Keratinocyte (primary cell): ENCODE results near the gene NFASC. TPM values are rescaled to one million over a fixed set of nuclear protein-coding genes. Genes with fewer than 3 reads are reported as not detected.

Source experiments
- DNase-seq: peaks from one replicate; pipeline ENCODE4 v3.0.0-alpha.2; 2011; ENCODE audit warnings: low read depth, missing footprints, low spot score
- FAIRE-seq: peaks from 2 replicates; lab custom pipeline; 2011; peaks lifted over from hg19 to GRCh38; lab: Jason Lieb, UNC
- H2AFZ ChIP-seq: 2 replicates; pipeline ENCODE4 v1.6.0; 2012; ENCODE audit warnings: low read length, control low read depth, inconsistent platforms; ENCODE audit not compliant: control insufficient read depth
- H3K27ac ChIP-seq: 2 replicates; pipeline ENCODE4 v1.5.1; 2011; ENCODE audit warnings: low read length; ENCODE audit not compliant: control insufficient read depth, insufficient read depth
- H3K27me3 ChIP-seq: 3 replicates; pipeline ENCODE4 v1.6.0; 2011; ENCODE audit warnings: low read length; ENCODE audit not compliant: control insufficient read depth, insufficient read depth; ENCODE audit errors: extremely low read depth
- H3K36me3 ChIP-seq, 2 experiments: 2 replicates in 1 of 2; 3 replicates in 1 of 2; pipeline ENCODE4 v1.5.1; 2011; ENCODE audit warnings: low read length in 2 of 2, mild to moderate bottlenecking in 1 of 2; ENCODE audit not compliant: control insufficient read depth in 2 of 2, insufficient read depth in 2 of 2; ENCODE audit errors: extremely low read depth in 1 of 2
- H3K4me1 ChIP-seq: 3 replicates; pipeline ENCODE4 v1.5.1; 2011; ENCODE audit warnings: low read length; ENCODE audit not compliant: control insufficient read depth, insufficient read depth; ENCODE audit errors: extremely low read depth
- H3K4me2 ChIP-seq: 3 replicates; pipeline ENCODE4 v1.6.0; 2011; ENCODE audit warnings: low read depth, low read length; ENCODE audit not compliant: control insufficient read depth, insufficient read depth; ENCODE audit errors: extremely low read depth
- H3K4me3 ChIP-seq, 3 experiments: fragments of 200-600 bp in 1 of 3; sonication (generic) in 1 of 3; 2 replicates in 2 of 3; 3 replicates in 1 of 3; pipeline ENCODE4 v1.5.1; 2011 to 2016; ENCODE audit warnings: low read length in 3 of 3, mild to moderate bottlenecking in 3 of 3, control low read depth in 2 of 3, inconsistent platforms in 1 of 3, low read depth in 1 of 3, mixed read lengths in 1 of 3, mixed run types in 1 of 3, moderate library complexity in 1 of 3; ENCODE audit not compliant: control insufficient read depth in 2 of 3, insufficient read depth in 2 of 3; ENCODE audit errors: extremely low read depth in 1 of 3
- H3K79me2 ChIP-seq: 2 replicates; pipeline ENCODE4 v1.6.0; 2012; ENCODE audit warnings: low read length; ENCODE audit not compliant: control insufficient read depth, insufficient read depth
- H3K9ac ChIP-seq: 3 replicates; pipeline ENCODE4 v1.6.0; 2011; ENCODE audit warnings: low read length; ENCODE audit not compliant: control insufficient read depth, insufficient read depth; ENCODE audit errors: extremely low read depth
- H3K9me1 ChIP-seq: 3 replicates; pipeline ENCODE4 v1.6.0; 2011; ENCODE audit warnings: low read length; ENCODE audit not compliant: control insufficient read depth, insufficient read depth; ENCODE audit errors: extremely low read depth
- H3K9me3 ChIP-seq: 2 replicates; pipeline ENCODE4 v1.5.1; 2012; ENCODE audit warnings: low read depth, low read length; ENCODE audit not compliant: control insufficient read depth
- H4K20me1 ChIP-seq: 3 replicates; pipeline ENCODE4 v1.6.0; 2011; ENCODE audit warnings: low read length; ENCODE audit not compliant: control insufficient read depth, insufficient read depth; ENCODE audit errors: extremely low read depth
- EZH2 ChIP-seq: IDR thresholded peaks from one replicate; pipeline ENCODE4 v1.6.1; 2012; ENCODE audit warnings: inconsistent platforms, mild to moderate bottlenecking, low read length, moderate library complexity
- dilution Hi-C: fragments of 300-500 bp; cut with MboI; formaldehyde crosslinking; loops from one replicate; pipeline ENCODE4 v1.7.0; 2020; ENCODE audit warnings: low sequenced_read_pairs; ENCODE audit not compliant: extremely low pct_ligation_motif_present
- polyA plus RNA-seq, 5 experiments: library from polyadenylated mRNA; depleted of rRNA in 3 of 5; stranded (reverse) in 3 of 5; stranded (forward) in 1 of 5; unstranded in 1 of 5; fragments of >200 nt; gene quantifications; 1 replicate in 1 of 5; 2 replicates in 3 of 5; 3 replicates in 1 of 5; pipeline versions ENCODE4 v1.2.1 to v1.2.3, GENCODE V29; 2011 to 2012; ENCODE audit warnings: missing spikeins in 2 of 5, low read depth in 1 of 5, low replicate concordance in 1 of 5
- TF ChIP-seq, protein P1 (sequence below), 3 experiments: IDR thresholded peaks in 1 of 3; conservative IDR thresholded peaks in 1 of 3; optimal IDR thresholded peaks in 1 of 3; 2 replicates in 2 of 3; 3 replicates in 1 of 3; pipeline versions ENCODE3 to v1.5.1; 2011; ENCODE audit warnings: low read length in 3 of 3, mild to moderate bottlenecking in 3 of 3, moderate library complexity in 2 of 3, control low read depth in 1 of 3, inconsistent platforms in 1 of 3; ENCODE audit not compliant: insufficient read depth in 2 of 3; ENCODE audit errors: extremely low read depth in 1 of 3

The NFASC gene
- polyA plus RNA-seq, 1 donor (not counting 4 experiments of a cell fraction or from before 2014, with no cell fraction given): 4.3 TPM

- DNase-seq (no peak), FAIRE-seq (no peak)
- dilution Hi-C loops: no loop called here
- Histone ChIP-seq H3K27me3 (no peaks in the 10 kb centered on the region), H3K9me3 (no peaks in the 10 kb centered on the region), H3K9me1 (no peaks in the 10 kb centered on the region), H3K27ac (no peak overlapping the region), H3K4me1 (peaks cover 10% of the 10 kb centered on the region), H4K20me1 (no peaks in the 10 kb centered on the region), H2AFZ (no peak overlapping the region), H3K4me3 (no peak overlapping the region), H3K9ac (no peak overlapping the region), H3K4me2 (no peak overlapping the region), H3K79me2 (no peaks in the 10 kb centered on the region), H3K36me3 (no peaks in the 10 kb centered on the region)
- no peak for TF ChIP-seq EZH2
- TF ChIP-seq, protein P1, sequence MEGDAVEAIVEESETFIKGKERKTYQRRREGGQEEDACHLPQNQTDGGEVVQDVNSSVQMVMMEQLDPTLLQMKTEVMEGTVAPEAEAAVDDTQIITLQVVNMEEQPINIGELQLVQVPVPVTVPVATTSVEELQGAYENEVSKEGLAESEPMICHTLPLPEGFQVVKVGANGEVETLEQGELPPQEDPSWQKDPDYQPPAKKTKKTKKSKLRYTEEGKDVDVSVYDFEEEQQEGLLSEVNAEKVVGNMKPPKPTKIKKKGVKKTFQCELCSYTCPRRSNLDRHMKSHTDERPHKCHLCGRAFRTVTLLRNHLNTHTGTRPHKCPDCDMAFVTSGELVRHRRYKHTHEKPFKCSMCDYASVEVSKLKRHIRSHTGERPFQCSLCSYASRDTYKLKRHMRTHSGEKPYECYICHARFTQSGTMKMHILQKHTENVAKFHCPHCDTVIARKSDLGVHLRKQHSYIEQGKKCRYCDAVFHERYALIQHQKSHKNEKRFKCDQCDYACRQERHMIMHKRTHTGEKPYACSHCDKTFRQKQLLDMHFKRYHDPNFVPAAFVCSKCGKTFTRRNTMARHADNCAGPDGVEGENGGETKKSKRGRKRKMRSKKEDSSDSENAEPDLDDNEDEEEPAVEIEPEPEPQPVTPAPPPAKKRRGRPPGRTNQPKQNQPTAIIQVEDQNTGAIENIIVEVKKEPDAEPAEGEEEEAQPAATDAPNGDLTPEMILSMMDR (optimal IDR thresholded peaks at IDR 0.05 in 1 of 3, IDR thresholded peaks at IDR 0.05 in 1 of 3, conservative IDR thresholded peaks at IDR 0.05 in 1 of 3; ENCODE audit: extremely low read depth in 1 of 3, insufficient read depth in 2 of 3, low read length in 3 of 3): no peak
Observed at GRCh38 chr1:204920967-204921366, 50.3 kb downstream of the NFASC start.

GRCh38 chr1:204921855-204922516 is 51.3 kb downstream of the NFASC start:
- no peak overlapping the region for H3K9ac ChIP-seq
- H3K4me2 ChIP-seq: no peak overlapping the region
- no peak overlapping the region for H3K27ac ChIP-seq
- peaks cover 4% of the 10 kb centered on the region for H3K4me1 ChIP-seq
- H3K9me3 ChIP-seq: no peaks in the 10 kb centered on the region
- no peaks in the 10 kb centered on the region for H4K20me1 ChIP-seq
- dilution Hi-C loops: no loop called here
- no peak overlapping the region for H3K4me3 ChIP-seq
- TF ChIP-seq, protein P1 (optimal IDR thresholded peaks at IDR 0.05 in 1 of 3, IDR thresholded peaks at IDR 0.05 in 1 of 3, conservative IDR thresholded peaks at IDR 0.05 in 1 of 3; ENCODE audit: extremely low read depth in 1 of 3, insufficient read depth in 2 of 3, low read length in 3 of 3): no peak
- TF ChIP-seq EZH2: no peak
- H3K27me3 ChIP-seq: no peaks in the 10 kb centered on the region
- no peaks in the 10 kb centered on the region for H3K36me3 ChIP-seq
- H3K79me2 ChIP-seq: no peaks in the 10 kb centered on the region
- DNase-seq (no peak), FAIRE-seq (no peak)
- H2AFZ ChIP-seq: no peak overlapping the region
- H3K9me1 ChIP-seq: no peaks in the 10 kb centered on the region
